Islet precursor cell (in vitro differentiated cells): ENCODE measurements around the gene SPACDR.
A peak's percentile ranks its signal among the peaks of the same experiment; 100 is the strongest.

Experiments used
- DNase-seq: peaks from one replicate; pipeline ENCODE4 v3.0.0-alpha.2; 2018

Gene SPACDR

DNA sequence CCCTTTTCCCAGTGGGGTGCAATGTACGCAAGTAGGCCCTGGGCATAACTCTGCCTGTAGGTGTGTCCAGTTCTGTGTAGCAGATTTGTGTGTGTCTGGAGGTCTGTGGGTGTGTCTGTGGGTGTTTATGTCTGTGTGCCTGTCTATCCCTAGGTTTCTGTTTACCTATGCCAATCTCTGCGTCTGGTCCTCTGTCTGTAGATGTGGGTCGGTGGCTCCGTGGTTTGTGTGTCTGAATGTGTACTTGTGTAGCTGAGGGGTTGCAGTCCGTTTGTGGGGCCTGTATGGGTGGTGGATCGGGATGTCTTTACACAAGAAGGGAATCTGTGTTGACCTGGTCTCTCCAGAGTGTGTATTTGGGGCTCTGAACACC, 20.6 kb upstream of the SPACDR start:
- DNase-seq, result no peak

DNA sequence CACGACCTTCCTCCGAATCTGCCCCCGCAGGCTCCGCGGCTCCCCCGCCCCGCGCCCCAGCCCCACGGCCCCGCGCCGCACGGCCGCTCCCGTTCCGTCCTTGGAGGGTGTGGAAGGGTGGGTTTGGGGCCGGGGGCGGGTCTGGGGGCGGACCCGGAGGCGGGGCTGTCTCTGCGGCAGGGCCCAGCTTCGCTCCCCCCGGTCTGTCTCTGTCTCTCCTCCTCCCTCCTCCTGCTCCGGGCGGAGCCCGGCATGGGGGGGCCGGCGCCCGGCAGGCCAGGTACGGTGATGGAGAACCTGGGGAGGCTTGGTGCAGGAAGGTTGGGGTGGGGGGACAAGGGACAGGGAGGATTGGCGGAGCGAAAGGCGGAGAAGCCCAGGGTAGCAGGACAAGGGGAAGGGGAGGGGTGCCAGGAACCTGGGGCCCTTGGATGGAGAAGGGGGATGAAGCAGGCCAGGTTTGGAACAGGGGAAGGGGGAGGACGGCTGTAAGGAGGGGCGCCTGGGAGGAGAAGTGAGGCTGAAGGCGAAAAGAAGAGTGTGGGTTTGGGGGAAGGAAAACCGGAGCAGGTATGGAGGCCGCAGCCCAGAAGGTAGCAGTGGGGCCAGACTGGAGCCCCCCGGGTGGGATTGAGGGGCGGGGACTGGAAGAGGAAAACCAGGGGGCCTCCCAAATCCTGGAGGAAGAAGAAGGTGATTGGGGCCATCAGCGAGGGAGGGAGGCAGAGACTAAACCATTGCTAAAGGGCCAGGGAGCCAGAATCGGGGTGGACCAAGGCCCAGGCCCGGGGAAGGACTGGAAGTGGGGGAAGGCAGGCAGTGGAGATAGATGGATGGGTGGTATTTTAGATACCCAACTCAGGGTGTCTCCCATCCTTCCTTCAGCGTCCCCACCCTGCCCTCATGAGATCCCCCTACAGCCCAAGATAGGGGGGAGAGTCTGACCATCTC, 19.9 kb upstream of the SPACDR start, which contains the start of gene NYAP1:
Gene NYAP1 (plus strand): TSS at position 206 of the 951 bp plus-strand sequence. CDS start 1,385 bp downstream, outside the sequence.
- DNase-seq, result peak; percentile 87

DNA sequence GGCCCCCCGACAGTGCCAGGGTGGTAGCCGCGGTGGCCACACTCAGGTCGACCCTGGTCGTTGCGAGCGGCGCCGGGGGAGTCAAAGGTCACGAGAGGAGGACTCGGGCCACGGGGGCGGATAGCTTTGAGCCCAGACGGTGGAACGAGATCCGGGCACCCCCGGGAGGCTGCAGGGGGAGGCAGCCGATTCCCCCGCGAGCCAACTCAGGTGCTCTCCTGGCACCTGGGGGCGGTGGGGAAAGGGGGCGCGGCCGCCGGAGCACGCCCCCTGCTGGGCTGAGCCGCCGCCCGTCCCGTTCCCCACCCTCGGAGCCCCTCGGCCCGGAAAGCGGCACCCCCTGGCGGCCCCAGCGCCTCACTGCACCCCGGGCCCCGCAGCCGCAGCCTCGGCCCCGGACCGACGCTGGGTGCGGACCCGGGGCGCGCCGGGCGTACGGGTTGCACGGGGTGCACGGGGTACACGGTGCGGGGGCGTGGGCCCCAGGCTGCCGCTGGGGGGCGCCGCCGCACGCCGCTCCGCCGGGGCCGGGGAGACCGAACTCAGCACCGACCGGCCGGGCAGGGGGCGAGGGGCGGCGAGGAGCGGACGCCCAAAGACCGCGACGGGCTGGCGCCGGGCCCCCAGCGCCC, 19.1 kb upstream of the SPACDR start:
- DNase-seq, result peak; percentile 77

DNA sequence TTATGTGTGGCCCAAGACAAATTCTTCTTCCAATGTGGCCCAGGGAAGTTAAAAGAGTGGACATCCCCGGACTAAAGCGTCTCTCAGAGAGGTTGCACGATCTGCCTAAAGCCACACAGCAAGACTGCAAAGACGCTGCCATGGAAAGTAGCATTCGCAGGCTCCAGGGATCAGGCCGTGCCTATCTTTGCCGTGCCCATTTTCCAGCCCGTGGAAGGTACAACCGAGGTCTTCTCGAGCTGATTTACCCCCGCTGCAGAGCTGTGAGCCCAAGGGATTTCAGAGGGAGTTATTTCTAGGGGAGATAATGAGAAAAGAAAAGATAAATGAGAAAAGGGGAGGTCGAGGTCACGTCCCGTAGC, 18.6 kb upstream of the SPACDR start:
- DNase-seq, result no peak

DNA sequence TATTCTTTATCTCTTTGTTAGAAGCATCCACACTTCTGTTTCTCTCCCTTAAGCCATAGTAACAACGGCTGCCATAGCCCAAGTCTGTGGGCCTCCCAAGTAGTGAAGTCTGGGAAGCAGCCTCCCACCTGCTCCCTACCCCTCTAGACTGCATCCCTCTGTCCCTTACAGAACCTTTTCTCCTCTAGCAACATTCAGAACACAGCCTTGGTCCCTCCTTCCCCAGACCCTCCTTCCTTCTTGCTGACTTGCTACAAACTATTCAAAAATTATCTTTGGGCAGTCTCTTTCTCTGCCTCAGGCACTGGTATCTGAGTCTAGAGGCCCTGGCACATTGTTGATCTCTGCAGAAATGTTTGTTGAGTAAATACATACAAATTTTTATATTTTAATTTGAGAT, 17.4 kb upstream of the SPACDR start:
- DNase-seq, result no peak

DNA sequence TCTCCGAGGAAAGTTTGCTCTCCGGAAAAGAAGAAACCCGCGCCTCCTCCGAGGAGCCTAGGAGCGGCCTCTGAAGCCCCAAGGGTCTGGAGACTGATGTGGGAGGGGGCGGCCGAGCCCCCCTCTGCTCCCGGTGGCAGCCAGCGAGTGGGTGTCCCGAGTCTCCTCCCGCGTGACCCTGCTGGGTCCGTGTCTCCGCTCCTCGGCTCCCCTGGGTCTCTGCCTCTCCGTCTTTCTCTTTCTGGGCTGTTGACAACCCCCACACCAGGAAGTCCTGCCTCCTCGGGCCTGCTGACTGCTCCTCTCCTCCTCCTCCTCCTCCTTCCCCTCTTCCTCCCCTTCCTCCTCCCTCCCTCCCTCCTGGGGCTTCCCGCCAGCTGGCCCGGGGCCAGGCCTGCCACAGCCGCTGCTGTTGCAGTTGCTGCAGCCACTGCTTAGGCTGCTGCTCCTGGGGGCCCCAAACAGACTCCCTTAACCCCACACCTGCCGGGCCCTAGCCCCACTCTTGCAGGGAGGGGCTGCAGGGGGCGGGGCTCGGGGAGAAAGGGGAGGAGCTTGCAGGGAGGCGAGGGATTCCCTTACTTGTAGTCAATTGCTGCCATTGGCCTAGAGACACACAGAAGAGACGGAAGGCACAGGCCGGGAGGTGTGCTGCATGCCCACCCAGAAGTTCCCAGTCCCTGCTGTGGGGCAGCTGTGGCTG, 15.0 kb upstream of the SPACDR start, which contains the start of gene TSC22D4:
Gene TSC22D4 (minus strand): TSS at position 257 of the 703 bp plus-strand sequence. CDS start 1,176 bp downstream, outside the sequence.
- peak; percentile 97 for DNase-seq

DNA sequence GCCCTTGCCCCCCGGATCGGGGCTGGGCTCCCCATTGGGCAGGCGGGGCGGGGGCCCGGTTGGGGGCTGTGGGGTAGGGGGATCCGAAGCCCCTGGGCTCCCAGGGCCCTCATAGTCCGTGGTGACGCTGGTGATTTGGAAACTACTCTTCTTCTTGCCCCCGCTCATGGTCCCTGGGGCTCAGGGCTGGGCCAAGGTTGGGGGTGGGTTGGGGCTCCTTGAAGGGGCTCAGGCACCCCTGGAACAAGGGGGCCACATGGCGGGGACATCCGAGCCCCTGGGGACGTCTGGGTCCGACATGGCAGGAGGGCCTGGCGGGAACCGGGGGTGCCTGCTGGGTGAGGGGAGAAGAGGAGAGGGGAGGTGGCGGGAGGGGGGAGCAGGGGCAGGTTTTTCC, 13.8 kb upstream of the SPACDR start:
- no peak for DNase-seq

DNA sequence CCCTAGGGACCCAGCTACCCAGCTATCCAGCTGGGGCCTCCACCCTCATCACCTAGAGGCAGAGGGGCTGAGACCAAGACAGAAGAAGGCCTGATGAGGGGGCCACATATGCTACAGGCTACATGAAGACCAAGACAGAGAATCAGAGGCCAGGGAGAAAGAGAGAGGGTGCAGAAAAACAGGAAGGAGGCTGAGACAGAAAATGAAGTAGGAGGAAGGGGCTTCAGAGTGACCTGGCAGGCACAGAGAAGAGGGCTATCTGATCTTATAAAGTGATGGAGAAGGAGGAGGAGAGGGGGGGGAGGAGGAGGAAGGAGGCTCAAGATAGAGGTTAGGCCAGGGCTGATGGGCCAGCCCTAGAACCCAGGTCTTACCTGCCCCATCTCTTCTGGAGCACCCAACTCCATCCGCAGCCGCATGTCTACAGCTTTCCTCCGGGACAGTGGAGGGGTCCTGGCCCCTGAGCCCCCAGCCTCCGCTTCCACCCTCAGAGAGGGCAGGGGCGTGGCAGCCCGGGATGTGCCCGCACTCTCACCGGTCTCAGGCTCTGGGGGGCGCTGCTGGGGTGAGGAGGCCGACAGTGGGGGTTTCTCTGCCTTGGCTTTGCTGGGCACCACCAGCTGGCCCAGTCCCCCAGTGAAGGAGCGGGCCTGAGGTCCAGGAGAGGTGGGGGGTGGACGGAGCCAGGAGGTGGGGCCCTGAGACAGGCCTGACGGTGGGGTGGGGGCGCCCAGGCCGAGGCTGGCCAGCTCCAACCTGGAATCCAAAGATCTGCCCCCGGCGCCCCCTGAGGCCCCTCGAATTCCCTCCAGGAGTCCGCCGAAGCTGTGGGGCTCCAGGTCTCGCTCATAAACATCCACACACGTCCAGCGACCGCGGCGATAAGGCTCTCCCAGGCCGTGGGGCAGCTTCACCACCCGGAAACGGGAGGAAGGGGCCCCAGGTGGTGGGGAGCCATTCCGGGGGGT, 13.1 kb upstream of the SPACDR start:
- DNase-seq, result no peak

DNA sequence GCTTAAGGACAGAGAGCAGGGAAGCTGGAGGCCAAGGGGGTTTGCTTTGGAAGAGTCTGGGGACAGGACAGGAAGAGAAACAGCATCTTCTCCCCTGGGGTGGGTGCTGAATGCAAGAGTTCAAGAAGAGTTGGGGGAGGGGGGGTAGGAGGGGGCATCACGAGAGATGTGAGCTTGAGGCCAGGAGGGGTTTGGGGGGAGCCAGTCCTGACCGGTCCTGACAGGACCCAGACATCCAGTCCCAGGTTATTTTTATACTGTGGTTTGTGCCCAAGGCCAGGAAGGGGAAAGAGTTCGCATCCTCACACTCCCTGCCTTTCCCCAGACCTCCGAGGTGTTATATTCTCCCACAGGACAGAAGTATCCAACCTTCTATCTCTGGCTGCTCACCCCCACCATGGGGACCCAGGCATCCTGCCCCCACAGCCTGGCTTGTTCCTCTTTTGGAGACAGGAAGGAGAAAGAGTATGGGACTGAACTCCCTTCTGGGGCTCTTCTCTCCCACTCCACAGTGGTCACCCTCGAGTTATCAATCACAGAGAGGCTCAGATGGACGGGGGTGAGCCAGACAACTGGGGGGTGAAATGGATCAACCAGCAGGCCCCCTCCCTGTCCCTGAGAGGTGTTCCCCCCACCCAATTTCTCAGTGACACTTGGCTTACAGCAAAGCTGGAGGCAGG, 12.2 kb upstream of the SPACDR start:
- no peak for DNase-seq

DNA sequence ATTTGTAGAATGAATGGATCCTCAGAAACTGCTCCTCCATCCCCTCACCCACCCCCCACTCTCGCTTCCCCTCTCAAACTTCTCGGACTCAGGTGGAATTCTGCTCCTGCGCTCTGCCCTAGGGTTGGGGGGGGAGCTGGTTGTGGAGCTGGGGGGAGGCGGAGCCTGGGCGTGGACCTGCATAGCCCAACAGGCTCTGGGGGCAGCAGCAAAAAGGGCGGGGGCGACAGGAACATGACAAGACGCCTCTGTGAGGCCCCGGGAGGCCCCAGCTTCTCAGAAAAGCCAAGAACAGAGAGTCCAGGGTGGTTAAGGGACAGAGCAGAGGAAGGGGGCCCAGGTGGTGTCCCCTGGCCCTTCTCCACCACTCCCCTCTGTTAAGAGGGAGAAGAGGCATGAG, 11.5 kb upstream of the SPACDR start:
- DNase-seq, result no peak

DNA sequence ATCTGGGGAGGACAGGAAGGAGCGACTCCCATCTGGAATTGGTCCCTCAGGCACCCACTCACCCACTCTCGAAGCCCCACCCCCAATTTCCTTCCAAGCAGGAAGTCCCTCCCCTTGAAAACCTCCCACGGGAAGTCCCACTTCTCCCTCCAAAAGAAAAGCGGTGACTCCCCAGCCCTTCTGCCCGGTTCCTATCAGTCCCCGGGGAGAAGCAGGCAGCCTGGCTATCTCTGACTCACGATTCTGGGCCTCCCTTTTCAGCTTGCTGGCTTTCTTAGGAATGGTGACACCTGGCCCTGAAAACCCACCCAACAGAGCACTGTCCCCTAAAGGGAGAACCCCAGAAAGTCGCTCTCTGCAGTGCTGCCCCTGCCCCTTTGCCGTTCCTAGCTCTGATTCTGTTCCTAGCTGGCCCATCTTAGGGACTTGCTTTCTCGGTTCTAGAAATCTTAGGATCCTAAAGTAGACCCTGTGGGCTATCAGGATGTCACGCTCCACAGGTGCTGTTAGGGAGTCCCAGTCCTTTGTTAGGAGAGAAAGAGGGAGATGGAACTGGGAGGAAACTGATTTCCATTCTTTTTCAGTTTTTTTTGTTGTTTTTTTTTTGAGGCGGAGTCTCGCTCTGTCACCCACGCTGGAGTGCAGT, 8.9 kb upstream of the SPACDR start:
- no peak for DNase-seq

DNA sequence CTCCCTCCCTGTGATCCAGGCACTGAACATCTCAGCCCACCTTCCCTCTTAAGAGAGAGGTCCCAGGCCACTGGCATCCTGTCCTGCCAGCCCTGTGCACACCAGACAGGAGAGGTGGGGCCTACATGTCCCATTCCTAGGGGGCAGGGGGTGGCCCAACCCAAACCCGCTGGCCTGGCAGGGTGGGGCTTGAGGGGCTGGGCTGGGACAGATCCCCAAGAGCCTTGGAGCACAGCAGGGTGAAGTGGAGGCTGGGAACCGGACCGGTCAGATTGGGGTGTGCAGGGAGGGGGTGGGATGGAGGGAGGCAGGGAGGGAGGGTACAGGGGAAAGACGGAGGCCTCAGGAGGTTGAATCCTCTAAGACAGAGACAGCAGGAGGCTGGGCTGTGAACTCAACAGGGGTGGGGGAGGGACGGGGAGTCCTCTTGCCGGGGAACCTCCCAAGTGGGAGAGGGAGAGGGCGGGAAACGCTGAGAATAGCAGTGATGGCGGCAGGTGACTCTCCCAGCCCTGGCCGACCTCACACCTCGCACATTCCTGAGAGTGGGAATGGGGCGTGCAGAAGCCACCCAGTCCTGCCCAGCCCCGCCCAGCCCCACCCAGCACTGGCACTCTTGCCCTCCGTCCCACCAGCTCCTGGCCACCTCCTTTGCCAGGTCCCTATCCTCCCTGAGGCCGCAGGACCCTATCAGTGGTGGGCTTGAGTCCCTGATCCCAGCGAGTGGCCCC, 8.2 kb upstream of the SPACDR start:
- no peak for DNase-seq

DNA sequence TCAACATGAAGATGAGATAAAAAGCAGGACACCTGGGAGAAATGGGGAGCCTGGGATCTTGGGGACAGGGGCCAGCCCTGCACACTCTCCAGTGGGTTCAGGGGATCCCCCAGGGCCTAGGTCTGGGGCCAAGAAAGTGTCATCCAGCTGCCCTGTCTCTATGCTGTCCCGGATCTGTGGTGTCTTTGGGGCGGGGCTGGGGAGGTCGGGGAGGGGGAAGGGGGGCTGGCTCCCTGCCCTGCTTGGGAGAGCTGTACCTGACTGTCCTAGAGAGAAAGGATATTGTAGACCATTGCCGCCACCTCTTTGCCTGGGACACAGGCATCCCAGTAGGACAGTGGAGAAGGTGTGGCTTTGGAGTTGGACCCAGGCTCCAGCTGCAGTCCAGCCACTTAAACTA, 7.0 kb upstream of the SPACDR start:
- DNase-seq, result no peak

DNA sequence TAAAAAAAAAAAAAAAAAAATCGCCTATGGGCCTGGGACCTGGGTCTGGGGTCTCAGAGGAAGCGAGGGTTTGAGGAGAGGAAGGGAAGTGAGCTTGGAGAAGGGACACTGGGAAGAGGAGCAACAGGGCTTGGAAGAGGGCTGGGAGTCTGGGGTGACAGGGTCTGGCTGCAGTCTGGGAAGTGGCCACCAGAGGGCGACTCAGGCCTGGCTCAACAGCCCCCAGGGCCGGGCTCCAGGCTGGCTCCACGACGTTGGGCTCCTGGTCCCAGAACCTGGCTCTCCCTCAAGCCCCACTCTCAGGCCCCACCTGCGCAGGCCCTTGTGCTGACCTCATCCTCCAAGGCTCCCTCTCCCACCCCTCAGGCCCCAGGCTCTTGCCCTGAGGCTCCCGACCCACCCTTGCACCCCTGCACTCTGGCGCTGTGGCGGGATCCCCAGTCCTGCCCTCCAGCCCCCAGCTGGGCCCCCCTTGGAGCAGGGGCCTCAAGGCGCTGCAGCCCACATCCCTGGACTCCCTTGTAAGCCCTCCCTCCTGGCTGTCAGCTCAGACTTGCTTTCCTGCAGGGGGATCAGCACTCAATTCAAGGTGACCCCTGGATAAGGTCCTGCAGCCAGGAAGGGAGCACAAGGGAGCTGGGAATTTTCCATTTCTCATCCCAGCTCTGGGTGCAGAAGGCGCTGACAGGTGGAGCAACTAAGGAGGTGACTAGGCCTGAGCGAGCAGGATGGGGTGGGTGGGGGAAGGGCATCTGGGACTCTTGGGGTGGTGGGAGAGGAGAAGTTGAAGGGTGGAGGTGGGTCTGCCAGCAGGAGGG, 5.4 kb upstream of the SPACDR start:
- DNase-seq, result peak; percentile 91

DNA sequence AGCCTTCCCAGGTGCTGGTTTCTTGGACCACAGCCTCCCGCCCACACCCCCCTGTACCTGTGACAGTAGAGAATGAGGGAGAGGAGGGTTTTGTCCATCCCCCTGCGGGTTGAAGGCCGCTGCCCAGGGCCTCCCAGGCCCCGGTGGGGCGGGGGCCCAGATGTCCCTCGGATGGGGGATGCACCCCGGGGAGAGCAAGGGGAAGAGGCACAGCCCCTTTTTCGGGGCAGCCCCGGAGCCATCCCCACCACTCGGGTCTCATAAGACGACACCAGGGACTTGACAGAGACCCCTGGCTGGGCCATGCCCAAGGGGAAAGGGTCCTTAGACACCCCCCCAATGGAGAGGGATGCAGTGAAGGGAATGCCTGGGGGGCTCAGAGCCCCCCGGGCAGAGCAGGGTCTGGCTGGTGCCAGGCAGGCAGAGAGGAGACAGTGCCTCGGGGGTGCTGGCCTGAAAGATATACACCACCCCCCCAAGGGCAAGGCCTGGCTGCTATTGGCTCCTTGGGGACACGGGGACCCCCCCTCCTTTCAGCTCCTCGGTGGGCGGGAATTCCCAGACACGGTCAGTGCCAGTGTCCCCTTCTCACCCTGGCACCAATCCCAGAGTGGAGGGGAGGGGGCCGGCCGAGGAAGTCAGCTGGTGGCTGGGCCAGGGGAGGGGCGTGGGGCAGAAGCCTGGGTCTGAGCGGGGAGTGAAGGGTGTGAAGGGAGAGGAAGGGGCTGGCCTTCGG, 3.7 kb upstream of the SPACDR start:
- no peak for DNase-seq

DNA sequence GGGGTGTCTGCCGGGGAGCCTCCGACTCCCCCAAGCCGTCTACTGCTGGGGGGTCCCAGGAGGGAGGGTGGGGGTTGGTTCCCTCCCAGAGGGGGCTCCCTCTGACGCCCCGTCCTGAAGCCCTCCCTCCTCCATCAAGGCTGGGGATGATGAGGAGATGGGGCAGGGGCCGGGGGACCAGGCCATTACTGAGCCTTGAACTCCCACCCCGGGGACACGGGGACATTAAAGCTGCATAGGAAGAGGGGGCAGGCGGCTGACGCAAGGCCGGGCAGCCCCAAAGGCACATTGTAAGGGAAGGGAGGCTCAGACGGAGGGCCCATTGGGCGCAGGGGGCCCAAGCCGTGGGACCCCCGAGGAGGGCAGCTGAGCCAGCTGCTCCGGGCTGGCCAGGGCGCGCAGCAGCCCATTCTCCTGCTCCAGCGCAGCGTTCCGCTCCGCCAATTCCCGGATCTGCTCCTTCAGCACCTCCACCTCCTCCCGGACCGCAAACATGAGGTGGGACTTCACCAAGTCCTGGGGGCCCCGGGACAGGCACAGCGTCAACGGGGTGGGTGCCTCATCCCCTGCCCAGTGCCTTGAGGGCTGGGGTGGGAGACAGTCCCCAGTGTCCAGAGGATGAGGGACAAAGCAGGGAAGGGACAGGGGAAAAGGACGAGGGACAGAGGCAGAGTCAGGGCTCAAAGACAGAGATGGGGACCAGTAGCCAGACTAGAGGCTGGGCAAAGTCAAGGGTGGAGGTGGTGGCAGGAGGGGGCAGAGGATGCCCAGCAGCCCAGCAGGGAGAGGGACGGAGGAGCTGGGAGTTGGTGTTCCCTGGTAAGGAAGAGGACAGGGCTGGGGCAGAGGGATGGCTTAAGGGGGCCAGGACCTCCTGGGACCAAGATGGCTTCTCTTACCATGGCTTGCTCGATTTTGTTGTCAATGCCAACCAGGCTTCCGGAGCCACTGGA, 2.9 kb upstream of the SPACDR start:
- DNase-seq, result no peak

DNA sequence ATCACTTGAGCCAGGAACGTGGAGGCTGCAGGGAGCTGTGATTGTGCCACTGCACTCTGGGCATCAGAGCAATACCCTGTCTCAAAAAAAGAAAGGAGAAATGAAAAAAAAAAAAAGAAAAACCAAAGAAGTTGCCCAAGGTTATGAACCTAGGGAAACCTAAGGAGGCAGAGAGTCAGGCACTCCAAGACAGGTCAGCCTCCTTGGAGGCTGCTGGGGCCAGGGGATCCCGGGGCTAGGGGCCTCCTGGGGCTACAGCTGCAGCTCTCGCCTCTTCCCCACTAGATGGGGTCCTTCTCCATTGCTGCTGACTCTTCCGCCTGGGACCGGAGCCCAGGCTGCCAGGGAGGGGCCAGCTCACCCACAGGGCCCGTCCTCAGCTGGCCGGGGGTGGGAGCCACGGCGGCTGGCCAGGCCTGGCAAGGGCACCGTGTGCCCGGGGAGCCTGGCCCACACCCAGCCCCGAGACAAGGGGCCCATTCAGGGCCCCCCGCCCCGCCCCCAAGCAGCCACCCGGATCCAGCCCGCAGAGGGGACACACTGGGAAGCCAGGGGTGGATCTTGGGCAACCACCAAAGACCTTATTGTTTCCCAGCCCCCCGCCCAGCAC, 1.7 kb upstream of the SPACDR start:
- DNase-seq, result peak; percentile 83
